CD1c-positive myeloid dendritic cell (primary cell): Measurements from ENCODE around the gene SHPK.
A peak's percentile ranks its signal among the peaks of the same experiment; 100 is the strongest.

Source experiments
- DNase-seq: peaks from one replicate; pipeline ENCODE4 v3.0.0-alpha.2; 2016; ENCODE audit errors: extremely low spot score

SHPK gene

DNA sequence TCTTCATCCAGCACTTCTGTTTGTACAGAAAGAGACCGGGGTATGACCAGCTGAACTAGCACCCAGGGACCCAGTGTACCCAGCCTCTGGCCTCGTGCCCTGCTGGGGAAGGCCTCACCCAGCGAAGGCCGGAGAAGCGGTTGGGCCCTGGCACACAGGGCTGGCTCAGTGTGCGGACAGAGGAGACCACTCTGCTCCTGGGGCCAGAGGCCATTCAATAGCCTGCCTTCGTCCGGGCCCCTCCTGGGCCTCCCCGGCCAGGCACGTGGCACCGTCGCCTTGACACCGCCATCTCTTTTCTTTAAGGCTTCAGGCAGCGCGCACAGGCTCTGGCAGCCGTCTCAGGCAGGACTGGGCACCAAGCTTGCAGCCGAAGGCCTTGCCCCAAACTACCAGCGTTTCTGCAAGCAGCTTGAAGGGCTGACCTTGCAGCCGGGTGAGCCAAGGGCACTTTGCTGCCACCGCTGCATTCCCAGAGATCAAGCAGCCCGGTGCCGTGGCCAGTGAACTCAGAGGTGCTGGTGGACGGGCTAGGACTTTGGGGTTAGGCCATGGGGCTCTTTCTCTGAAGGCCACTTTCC, 24.4 kb upstream of the SHPK start:
- no peak for DNase-seq

DNA sequence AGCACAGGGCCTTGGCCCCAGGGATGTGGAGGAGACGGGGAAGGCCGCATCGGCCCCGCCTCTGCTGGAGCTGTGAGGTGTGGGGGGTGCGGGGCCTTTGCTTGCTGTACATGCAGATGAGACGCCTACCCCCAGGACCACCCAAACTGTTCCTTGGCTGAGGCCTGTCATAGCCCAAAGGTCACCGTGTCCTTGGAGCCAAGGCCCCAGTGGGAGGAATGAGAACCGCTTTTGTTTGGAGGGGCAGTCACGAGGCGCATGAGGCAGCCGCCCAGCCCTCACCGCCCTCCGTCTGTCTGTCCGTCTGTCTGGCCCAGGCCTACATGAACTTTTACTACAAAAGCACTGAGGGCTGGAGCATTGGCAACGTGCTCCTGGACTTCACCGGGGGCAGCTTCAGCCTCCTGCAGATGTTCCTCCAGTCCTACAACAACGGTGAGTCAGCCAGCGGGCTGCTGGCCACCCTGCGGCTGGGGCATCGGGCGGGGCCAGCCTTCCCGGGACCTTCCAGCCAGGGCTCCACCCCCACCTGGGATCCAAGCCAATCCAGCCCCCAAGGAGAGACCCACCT, 23.6 kb upstream of the SHPK start:
- no peak for DNase-seq

DNA sequence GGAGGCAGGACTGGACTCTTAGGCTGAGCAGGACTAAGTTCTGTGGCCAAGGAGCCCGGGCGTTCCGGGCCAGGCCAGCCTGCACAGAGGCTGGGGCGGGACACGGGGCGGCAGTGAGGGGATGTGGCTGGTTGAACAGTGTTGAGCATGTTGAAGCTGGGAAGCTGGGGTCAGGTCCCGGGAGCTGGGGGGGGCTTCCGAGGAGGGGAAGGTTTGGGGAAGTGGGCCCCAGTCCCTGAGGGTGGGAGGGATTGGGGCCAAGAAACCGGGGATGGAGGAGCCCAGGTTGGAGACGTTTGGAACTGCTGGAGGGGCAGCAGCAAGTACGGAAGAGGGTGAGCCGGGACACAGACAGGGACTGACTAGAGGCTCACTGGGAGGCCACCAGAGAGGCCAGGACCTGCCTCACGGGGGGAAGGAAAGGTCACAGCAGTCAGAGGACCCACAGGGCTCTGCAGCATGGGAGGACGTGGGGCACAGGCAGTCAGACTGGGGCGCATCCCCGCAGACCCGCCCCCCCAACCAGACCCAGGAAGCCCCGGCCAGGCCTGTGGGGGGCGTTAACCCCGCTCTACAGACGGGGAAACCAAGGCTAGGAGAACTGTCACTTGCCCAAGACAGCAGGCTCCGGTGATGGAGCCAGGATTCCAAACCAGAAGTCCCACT, 22.9 kb upstream of the SHPK start:
- DNase-seq = no peak

DNA sequence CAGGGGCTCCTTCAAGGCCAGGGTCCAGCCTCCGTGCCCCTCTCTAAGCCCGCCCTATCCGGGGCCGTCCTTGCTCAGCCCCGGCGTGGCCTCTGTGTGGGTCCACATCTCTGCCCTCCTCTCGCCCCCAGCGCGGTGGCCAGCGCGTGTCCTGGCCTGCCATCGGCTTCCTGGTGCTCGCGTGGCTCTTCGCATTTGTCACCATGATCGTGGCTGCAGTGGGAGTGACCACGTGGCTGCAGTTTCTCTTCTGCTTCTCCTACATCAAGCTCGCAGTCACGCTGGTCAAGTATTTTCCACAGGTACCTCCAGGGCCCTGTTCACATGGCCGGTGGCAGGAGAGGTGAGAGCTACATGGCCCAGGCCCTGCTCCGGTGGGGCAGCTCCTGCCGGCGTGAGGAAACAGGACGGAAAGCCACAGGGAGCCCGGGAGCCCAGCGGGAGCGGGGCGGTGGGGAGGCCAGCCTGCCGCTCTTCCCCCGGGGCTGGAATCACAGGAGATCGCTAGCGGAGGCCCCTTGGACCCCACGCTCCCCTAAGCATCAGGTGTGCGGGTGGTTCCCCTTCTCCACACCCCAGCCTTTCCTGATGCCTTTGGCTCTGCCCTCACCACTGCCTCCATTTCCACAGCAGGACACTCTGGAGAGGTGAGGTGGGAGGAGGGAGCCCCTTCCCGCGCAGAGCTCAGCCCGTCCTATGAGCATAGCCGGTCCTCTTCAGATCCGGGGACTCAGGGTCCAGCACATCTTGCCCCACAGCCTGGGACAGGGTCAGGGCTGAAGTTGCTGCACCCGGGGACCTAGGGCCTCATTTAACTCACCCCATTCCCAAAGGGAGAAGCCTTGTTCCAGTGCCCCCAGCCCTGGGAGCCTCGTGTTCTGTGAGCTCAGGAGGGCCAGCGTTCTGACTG, 22.1 kb upstream of the SHPK start:
- peak; percentile 70 for DNase-seq

DNA sequence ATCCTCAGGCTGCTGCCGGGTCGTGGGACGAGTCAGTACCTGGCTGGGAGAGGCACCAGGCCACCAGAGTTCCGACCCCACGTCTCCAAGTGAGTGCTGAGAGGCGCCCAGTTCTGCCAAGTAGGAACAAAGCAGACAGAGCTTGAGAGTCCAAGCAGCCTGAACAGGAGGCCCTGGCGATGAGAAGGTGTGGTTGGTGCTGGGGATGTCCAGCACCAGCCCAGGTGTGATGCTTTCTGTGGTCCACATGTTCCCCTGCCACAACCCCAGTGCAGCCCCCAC, 21.5 kb upstream of the SHPK start:
- no peak for DNase-seq

DNA sequence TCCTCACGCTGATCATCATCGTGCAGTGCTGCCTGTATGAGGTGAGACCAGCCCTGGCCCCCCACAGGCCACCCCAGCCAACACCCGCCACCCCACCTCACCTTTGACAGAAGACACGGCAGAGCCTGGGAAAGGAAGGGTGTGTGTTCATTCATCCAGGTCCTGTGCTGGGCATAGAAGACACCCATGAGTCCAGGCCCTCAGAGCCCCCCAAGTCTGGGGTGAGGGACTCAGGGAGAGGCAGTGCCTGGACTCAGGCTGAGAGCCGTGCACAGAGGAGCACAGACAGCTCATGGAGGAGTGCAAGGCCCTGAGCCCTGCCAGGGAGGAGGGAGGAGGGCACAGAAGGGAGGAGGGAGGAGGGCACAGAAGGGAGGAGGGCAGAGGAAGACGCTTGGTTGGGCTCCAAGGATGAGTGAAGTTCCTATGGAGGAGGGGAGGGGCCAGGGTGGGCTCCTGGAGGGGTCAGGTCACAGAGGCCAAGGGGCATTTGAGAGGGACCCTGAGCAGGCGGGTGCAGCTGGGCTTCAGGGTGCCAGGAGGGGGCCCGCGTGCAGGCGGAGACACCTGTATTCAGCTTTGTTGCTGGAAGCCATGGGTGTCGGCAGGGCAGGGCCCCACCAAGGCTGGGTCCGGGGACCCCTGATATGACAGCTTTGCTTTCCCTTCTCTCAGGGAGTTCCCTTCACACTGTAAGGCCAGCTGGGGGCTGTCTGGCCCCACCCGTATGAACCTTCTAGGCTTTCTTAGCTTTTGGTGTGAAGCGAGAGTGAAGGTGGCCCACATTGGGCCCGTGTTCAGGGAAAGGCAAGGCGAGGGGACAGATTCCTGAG, 20.9 kb upstream of the SHPK start:
- no peak for DNase-seq

DNA sequence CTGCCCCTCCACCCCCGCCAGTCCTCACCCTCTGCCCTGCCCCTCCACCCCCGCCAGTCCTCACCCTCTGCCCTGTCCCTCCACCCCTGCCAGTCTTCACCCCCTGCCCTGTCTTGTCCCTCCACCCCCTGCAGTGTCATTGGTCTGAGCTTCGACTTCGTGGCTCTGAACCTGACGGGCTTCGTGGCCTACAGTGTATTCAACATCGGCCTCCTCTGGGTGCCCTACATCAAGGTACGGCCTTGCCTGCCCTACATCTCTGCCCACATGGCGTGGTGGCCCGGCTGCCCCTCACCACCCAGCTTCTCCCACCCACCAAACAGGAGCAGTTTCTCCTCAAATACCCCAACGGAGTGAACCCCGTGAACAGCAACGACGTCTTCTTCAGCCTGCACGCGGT, 20.3 kb upstream of the SHPK start:
- DNase-seq = no peak

DNA sequence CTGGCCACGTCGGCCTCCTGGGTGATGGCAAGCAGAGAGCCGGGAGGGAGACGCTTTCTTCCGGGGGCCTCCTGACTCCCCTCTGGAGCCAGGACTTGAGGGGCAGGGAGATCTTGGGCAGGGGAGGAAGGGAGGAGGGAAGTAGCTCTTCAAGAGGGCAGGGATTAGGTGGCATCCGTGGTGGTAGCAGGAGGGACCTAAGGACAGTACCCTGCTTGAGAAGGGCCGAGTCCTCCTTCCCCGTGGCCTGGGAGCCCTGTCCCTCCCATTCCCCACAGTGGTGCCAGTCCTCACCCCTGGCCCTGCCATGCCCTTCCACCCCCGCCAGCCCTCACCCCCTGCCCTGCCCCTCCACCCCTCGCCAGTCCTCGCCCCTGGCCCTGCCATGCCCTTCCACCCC, 19.7 kb upstream of the SHPK start:
- DNase-seq = no peak

DNA sequence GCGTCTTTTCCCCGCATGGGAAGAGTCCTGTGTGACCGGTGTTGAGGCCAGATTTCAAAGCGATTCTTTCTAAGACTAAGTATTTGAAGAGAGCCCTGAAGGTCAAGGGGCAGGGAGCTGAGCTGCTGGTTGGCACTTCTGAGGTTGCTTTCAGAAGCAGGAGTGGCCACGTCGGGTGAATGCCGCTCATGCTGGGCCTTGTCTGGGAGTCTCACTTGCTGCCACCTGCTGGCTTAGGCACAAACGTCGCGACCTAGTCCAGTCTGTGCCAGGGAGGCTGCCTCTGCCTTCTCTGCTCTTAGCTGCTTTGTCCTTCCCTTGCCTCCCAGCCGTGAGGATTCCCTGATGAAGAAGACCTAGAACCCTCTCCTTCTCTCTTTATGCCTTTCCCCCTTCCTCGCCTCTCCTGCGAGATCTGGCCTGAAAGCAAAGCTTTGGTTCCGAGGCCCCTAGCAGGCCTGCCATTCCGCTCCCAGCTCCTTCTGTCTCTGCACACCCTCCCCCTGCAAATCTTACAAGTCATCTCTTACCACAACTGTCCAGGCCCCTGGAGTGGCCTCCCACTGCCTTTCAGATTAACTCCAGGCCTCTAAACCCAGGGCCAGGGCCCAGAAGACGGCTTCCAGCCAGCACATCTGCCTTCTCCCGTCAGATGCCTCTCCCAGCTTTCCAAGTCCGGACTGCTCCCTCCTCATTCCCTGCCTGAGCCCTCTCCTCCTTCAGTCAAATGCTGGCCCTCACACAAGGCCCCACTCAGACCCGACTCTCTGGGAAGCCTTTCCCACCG, 11.9 kb upstream of the SHPK start:
- DNase-seq = peak; percentile 59

DNA sequence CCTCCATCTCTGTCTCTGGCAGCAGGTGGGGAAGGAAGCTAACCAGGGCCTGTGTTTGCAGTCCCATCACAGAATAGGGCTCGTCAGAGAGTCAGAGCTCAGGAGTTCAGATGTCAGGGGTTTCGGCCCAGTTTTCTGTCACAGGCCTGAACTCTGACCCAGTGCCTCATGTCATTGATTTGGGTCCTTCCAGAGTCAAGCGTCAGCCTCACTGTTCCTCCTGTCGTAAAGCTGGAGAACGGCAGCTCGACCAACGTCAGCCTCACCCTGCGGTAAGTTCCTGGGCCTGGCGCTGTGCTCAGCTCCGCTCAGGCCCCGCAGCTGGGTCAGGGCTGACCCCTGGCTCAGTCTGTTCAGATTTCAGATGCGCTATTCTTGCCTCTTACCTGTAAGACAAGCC, 11.2 kb upstream of the SHPK start:
- DNase-seq = no peak

DNA sequence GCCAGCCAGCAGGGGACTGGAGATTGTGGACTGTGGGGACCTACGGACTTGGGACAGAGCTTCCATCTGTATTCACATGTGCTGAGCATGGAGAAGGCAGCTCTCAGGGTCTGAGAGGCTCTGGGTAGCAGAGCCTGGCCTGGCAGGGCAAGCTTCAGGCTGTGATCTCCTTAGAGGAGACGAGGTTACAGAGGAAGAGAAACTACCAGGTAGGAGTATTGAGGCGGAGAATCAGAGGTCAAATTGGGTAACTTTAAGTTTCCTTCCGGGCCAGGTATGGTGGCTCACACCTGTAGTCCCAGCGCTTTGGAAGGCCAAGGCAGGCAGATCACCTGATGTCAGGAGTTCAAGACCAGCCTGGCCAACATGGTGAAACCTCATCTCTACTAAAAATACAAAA, 9.3 kb upstream of the SHPK start:
- no peak for DNase-seq

DNA sequence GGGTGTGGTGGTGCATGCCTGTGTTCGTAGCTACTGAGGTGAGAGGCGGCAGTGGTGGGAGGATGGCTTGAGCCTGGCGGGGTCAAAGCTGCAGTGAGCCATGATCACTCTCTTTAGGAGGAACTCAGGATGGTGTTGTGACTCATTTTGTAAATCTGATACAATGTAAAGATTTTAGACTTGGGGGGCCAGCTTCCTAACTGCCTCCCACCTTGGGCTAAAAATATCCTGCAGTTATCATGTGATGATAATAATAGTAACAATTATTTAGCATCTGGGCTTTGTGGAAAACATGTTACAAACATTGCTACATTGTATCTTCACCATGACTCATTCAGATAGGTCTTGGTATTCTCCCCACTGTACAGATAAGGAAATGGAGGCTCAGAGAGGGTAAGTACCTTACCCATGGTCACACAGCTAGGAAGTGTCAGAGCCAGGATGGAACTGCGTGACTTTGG, 7.9 kb upstream of the SHPK start:
- peak; percentile 90 for DNase-seq

DNA sequence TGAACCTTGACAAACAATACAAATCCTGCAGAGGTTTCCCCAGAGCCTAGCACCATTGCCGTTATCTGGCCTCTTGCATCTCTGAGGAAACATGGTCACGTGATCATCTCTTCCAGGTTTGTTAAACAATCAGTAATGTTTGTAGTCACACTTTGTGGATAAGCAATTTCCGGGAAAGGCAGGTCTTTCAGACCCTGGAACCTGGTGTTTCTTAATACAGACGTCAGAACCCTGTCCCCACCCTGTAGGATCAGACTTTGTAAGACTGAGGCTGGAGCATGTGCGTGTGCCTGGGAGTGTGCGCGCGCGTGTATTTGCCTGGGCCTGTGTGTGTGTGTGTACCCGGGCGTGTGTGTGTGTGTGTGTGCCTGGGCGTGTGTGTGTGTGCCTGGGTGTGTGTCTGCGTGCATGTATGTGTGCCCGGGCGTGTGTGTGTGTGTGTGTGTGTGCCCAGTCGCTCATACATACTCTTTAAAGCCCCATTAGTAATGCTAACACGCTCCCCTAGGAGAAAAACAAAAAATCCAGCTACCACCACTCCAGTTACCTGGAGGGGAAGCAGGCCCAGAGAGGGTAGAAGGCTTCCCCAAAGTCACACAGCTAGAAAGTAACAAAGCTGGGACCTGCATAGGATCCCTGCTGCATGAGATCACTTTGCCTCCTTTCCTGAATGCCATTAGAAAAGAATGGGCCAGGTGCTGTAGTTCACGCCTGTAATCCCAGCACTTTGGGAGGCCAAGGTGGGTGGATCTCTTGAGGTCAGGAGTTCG, 5.9 kb upstream of the SHPK start:
- DNase-seq = peak; percentile 33

DNA sequence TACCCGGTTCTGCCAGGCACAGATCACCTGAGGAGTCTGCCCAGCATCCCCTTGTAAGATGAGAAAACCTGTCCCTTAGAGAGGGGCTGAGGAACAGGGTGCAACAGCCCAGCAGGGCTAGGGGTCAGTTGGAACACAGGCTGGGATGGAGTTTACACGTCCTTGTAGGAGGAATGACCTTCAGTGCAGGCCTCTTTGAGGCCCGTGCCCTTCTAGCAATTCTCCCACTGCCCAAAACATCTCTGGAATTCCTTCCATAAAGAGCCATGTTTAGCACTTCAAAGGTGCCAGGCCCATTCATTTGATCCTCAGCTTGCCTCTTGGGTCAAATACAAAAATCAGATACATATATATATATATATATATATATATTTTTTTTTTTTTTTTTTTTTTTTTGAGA, 5.0 kb upstream of the SHPK start:
- DNase-seq = no peak

DNA sequence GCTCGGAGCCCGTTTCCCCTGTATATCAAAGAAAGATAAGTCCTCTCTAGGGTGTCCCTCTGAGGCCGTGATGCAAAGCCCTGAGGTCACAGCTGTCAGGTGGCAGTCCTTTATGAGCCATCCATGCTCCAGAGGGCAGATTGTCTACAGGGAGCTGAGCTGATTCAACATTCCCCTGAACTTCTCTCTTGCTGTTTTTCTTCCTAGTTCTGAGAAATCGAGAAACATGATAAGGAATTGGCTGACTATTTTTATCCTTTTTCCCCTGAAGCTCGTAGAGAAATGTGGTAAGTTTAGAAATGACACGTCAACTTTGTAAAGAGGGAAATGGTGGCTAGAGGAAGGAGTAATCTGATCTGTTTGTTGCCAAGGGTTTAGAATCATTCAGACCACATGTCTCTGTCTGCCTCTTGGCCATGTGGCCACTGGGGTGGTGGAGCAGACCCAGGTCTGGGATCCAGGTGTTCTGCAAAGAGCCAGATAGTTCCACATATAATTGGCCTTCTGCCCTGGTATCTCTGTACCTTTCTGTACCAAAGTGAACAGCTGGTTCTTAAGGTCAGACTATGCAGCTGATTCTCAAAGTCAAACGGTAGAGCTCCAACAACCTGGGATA, 4.0 kb upstream of the SHPK start:
- DNase-seq = peak; percentile 94

DNA sequence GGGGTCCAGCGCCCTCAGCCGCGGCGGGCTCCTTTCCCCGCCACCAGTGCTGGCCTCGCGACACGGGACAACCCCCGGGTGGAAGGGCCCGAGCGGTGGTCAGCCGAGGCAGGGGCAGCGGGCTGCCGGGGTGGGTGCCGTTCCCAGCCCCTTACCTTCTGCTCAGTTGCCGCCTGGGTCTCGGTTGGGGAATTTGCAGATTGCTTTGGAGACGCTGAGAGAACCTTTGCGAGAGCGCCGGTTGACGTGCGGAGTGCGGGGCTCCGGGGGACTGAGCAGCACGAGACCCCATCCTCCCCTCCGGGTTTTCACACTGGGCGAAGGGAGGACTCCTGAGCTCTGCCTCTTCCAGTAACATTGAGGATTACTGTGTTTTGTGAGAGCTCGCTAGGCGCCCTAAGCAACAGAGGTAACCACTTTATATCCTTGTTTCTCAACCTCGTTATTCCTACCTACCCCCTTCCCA, 891 bp upstream of the SHPK start:
- DNase-seq = no peak

DNA sequence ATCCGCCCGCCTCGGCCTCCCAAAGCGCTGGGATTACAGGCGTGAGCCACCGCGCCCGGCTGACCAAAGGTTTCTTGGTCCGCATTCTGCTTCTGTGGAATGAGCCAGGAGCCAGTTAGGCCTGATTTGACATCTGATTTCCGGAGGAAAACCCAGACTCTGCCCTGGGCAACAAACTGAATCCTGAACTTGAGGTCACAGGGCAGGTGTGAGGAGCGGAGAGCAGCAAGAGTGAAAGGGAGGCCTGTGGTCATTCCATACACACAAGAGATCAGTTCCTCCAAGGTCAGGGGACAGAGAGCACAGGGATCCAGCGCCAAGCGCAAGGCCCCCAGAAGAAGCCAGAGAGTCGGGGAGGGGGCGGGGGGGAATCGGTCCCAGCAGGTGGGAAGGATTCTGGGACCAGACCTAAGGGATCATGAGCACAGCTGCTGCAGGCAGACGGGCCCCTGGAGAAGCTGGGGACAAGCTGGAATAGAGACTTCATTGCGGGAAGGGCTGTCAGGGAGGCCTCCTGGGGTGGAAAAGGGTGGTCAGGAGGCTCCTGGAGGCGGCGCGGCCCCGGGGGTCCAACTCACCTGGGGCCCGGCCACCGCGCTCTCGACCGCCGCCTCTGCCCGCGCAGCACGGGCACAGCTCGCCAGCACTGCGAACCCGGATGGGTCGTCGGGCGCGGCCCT, 436 bp downstream of the SHPK start:
- peak; percentile 31 for DNase-seq

DNA sequence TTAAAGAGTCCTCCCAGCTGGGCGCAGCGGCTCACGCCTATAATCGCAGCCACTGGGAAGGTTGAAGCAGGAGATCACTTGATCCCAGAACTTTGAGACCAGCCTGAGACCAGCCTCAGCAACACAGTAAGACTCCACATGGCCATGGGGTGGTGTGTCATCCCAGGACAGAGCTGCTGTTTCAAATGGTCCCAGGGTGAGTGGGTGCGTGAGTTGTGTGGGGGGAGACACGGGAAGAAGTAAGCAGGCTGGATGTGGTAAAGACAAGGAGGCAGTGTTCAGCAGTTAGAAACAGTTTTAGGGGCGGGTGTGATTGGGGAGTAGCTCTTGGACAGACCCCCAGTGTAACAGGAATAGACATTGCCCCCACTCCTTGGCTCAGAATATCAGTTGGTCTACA, 3.8 kb downstream of the SHPK start:
- peak; percentile 40 for DNase-seq

DNA sequence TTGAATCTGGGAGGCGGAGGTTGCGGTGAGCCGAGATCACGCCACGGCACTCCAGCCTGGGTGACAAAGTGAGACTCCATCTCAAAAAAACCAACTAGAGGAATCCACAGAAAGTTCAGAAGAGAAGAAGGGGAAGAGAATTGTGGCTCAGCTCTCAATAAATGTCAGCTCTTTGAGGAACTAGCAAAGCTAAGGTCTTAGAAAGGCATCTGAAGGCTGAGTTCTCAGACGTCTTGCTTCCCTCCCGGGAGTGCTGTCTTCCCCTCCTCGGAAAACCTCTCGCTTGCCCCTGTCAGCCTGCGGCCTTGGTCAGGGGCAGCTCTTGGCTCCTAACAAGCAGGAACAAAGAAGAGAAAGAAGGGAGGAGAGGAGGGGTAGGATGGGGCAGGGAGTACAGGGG, 5.3 kb downstream of the SHPK start:
- DNase-seq = peak; percentile 67
